Measurements from ENCODE around the gene ODF4.

DNA sequence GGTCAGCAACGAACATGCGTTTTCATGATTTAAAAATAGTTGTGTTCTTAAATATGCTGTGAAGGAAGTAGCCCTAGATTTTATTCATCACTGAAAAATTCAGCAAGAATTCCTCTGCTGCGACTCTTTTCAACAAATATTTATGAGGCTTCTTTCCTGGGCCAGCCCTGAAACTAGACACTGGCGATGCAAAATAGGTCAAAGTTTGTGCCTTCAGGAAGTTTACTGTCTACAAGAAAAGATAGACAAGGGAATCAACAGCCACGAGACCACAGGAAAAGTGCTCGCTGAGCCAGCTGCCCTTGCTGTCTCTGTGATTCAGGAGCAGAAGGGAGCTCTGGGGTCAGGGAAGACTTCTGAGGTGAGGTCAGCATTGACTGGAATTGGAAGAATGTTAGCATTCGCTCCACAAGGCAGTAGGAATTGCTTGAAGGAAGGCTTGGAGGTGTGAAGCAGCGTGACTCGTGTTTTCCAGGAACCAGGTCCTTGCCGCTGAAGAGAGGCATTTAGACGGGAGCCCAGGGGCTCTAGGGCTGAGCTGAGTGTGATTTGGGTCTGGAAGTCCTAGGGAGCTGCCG lies 45.2 kb downstream of the ODF4 start:
- TF ChIP-seq YY1 (IDR thresholded peaks at IDR 0.05; ENCODE audit: insufficient read depth, insufficient read length) (no peak), ZNF274 (IDR thresholded peaks at IDR 0.05; ENCODE audit: low read depth, low read length) (no peak)

Data from NT2/D1 (cell line).